Gastrocnemius medialis (tissue), 4 donors: Measurements from ENCODE around the gene TMEM266. TPM values are rescaled to one million over a fixed set of nuclear protein-coding genes. Genes with fewer than 3 reads are reported as not detected.

Source experiments
- ATAC-seq, 2 donors: fragments of 150-250 bp; one replicate each; pipeline ENCODE4 v1.9.1; 2016
- DNase-seq, 2 donors: peaks; one replicate each; pipeline ENCODE4 v3.0.0-alpha.2; 2019
- H3K27ac ChIP-seq, 4 donors: fragments of 200-600 bp; sonication (generic); 1 replicate in 1 of 4; 2 replicates in 3 of 4; pipeline ENCODE4 v1.5.1; 2016 to 2018; ENCODE audit warnings: mild to moderate bottlenecking in 2 of 4, moderate library complexity in 1 of 4
- H3K27me3 ChIP-seq, 3 donors: fragments of 200-600 bp; sonication (generic) in 2 of 3; 1 replicate in 1 of 3; 2 replicates in 2 of 3; pipeline versions ENCODE4 v1.5.1 to v1.6.0; 2016 to 2019; ENCODE audit warnings: mild to moderate bottlenecking in 1 of 3, moderate library complexity in 1 of 3
- H3K36me3 ChIP-seq, 2 donors: fragments of 200-600 bp; sonication (generic) in 1 of 2; one replicate each; pipeline ENCODE4 v1.5.1; 2017 to 2018
- H3K4me1 ChIP-seq, 2 donors: fragments of 200-600 bp; sonication (generic) in 1 of 2; one replicate each; pipeline ENCODE4 v1.5.1; 2016 to 2017; ENCODE audit warnings: mild to moderate bottlenecking in 2 of 2
- H3K4me3 ChIP-seq, 4 donors: fragments of 200-600 bp; sonication (generic) in 3 of 4; 1 replicate in 1 of 4; 2 replicates in 3 of 4; pipeline ENCODE4 v1.5.1; 2016 to 2019; ENCODE audit warnings: mild to moderate bottlenecking in 2 of 4
- H3K9me3 ChIP-seq, 3 donors: fragments of 200-600 bp; sonication (generic) in 2 of 3; 1 replicate in 1 of 3; 2 replicates in 2 of 3; pipeline ENCODE4 v1.5.1; 2016 to 2019
- POLR2A ChIP-seq, 2 donors: fragments of 450-650 bp; IDR thresholded peaks; one replicate each; pipeline ENCODE4 v1.6.1; 2017; ENCODE audit warnings: antibody characterized with exemption in 2 of 2, mild to moderate bottlenecking in 2 of 2, moderate library complexity in 2 of 2
- in situ Hi-C, 4 donors: fragments of 200-750 bp; cut with MboI; loops; one replicate each; pipeline versions ENCODE4 v1.15.0 to v1.8.0; 2017; ENCODE audit warnings: low sequenced_read_pairs in 4 of 4
- intact Hi-C: fragments of 100-400 bp; cut with DNase I; formaldehyde crosslinking; loops from one replicate; pipeline ENCODE4 v1.15.1; 2023; ENCODE audit warnings: low total_unique reads
- total RNA-seq, 4 donors: library from RNA; depleted of rRNA; stranded (reverse); fragments of >200 nt; gene quantifications; one replicate each; pipeline versions ENCODE4 v1.1.0 to v1.2.3, GENCODE V29; 2016
- TF ChIP-seq, protein P1 (sequence below), 5 experiments: fragments of 450-650 bp in 3 of 5; fragments of 200-600 bp in 2 of 5; sonication (generic) in 2 of 5; IDR thresholded peaks in 4 of 5; conservative IDR thresholded peaks in 1 of 5; 1 replicate in 4 of 5; 2 replicates in 1 of 5; pipeline ENCODE4 v1.5.1; 2016 to 2019; ENCODE audit warnings: antibody characterized with exemption in 5 of 5, mild to moderate bottlenecking in 3 of 5, moderate library complexity in 3 of 5

Gene TMEM266
- total RNA-seq, 4 donors from 2014 or later: 3.6 to 17.1 (median 11.7) TPM

DNA sequence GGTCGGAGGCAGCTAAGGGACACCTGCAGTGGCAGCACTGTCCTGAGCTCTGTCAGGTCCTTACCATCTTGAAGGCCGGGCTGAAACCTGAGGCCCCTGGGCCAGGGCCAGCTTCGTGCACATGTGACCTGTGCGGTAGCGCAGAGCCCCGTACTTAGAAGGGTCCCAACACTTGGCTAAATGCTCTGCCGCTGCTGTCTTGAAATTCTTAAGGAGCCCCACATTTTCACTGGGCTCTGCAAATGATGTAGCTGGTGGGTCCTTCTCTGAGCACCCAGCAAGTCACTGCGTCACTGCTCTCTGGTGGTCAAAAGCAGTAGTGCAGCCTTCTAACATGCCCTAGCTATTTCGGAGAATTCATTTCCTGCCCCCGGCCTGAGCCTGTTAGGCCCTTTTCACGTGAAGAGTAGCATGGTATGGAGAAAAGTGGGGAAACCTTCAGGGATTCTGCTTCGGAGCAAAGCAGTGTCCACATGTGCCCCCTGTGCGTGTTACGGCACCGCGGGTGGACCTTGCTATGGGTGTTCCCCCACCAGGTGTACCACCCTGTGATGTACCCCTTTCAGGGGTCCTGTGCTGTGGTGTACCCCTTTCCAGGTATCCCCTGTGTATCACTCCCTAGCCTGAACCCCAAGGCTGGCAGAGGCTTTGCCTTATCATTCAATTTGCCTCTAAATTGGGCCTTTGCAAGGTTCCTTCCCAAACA, 79.7 kb downstream of the TMEM266 start:
- Histone ChIP-seq H3K27ac (no peak overlapping the region), H3K36me3 (no peaks in the 10 kb centered on the region), H3K27me3 (no peaks in the 10 kb centered on the region), H3K4me1 (peaks cover 0 to 4% of the 10 kb centered on the region in 2 donors), H3K4me3 (no peak overlapping the region), H3K9me3 (no peaks in the 10 kb centered on the region)
- in situ Hi-C loops: loop anchor here in 3 of 4 donors (5.0 to 10.0 kb wide), 3 partner anchors 82 to 87 kb away; partner anchors contain the start of gene TMEM266 (in 2 of the 3)
- DNase-seq: peak; percentile 26 to 64
- ATAC-seq: peak; percentile 86 to 90
- TF ChIP-seq POLR2A (IDR thresholded peaks at IDR 0.05): no peak
- TF ChIP-seq, protein P1, sequence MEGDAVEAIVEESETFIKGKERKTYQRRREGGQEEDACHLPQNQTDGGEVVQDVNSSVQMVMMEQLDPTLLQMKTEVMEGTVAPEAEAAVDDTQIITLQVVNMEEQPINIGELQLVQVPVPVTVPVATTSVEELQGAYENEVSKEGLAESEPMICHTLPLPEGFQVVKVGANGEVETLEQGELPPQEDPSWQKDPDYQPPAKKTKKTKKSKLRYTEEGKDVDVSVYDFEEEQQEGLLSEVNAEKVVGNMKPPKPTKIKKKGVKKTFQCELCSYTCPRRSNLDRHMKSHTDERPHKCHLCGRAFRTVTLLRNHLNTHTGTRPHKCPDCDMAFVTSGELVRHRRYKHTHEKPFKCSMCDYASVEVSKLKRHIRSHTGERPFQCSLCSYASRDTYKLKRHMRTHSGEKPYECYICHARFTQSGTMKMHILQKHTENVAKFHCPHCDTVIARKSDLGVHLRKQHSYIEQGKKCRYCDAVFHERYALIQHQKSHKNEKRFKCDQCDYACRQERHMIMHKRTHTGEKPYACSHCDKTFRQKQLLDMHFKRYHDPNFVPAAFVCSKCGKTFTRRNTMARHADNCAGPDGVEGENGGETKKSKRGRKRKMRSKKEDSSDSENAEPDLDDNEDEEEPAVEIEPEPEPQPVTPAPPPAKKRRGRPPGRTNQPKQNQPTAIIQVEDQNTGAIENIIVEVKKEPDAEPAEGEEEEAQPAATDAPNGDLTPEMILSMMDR (IDR thresholded peaks at IDR 0.05 in 4 of 5, conservative IDR thresholded peaks at IDR 0.05 in 1 of 5): peak; percentile 91 to 95 (median 95)
- intact Hi-C loops: loop anchor here (1.0 kb wide), 1 partner anchor 82 kb away; no protein-coding TSS in a partner anchor

DNA sequence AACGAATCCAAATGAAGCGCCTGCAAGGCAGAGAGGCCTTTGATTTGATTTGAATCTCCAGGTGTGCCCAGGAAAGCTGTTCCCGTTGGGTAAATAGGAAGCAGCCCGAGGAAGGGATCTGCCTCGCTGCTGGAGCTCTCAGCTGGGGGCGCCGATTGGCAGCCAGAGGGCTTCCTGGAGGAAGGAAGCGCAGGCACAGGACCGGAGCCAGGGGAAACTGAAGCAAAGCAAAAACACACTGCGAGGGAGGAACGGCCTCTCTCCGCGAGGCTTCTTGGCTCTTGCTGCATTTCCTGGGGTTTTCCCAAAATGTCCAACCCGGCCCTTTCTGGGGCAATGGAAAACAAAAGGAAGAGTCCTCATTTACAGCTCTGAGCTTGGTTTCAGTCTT, 80.3 kb downstream of the TMEM266 start:
- no peak for DNase-seq
- Histone ChIP-seq H3K9me3 (no peaks in the 10 kb centered on the region), H3K27me3 (no peaks in the 10 kb centered on the region), H3K4me3 (no peak overlapping the region), H3K4me1 (peaks cover 0 to 4% of the 10 kb centered on the region in 2 donors), H3K36me3 (no peaks in the 10 kb centered on the region), H3K27ac (no peak overlapping the region)
- in situ Hi-C loops (loop anchor here in 1 of 4 donors (5.0 kb wide), 1 partner anchor 88 kb away; no protein-coding TSS in a partner anchor), intact Hi-C loops (no loop called here)
- TF ChIP-seq POLR2A (IDR thresholded peaks at IDR 0.05): no peak
- TF ChIP-seq, protein P1 (IDR thresholded peaks at IDR 0.05 in 4 of 5, conservative IDR thresholded peaks at IDR 0.05 in 1 of 5): no peak
- ATAC-seq: peak in 1 of 2 donors; percentile 7

DNA sequence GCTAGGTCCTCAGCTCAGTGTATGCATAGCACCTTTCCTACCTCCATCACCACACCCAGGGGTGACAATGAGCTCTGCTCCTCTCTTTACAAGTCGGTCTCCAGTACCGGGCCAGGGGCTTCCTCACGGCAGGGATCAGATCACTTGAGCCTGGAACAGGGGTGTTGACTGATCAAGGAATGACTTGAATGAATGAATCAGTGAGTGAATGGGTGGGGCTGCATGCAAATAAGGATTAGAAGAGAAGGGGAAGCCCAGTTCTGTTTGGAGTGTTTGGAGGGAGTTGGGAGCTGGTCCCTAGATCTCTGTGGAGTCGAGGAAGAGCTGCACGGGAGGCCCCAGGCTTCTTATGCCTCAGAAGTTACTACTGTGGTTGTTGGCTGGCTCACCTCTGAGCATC, 87.0 kb downstream of the TMEM266 start:
- DNase-seq: no peak
- in situ Hi-C loops: no loop called here
- intact Hi-C loops: no loop called here

DNA sequence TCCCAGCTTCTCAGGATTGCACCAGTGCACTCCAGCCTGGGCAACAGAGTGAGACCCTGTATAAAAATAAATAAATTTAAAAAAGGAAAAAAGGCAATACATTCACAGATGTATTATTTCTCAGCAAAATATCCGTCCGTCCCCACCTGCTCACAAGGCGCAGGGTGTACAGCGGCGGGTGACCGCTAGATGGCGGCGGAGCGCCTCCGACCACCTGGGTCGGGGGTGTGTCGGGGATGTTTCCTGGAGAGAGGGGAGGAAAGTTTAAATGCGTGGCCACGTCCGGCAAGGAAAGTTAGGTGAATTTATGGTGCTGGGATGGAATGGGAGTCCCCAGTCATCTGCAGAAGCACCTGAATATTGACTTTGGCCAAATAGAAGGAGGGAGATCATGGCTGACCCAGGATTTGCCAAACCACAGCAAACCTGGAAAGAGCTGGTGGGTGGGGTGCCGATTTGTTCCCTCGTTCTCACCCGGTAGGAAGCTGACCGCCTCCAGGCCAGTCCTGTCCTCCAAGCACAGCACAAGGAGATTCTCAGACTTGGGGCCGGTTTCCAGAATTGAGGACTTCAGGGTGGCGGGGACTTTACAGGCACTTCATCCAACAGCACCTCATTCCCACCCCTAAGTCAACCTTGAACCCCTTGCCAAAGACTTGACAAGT, 88.3 kb downstream of the TMEM266 start:
- peaks cover 16 to 18% of the 10 kb centered on the region in 2 donors for H3K4me1 ChIP-seq
- intact Hi-C loops (loop anchor here (2.0 kb wide), 1 partner anchor 49 kb away; no protein-coding TSS in a partner anchor), in situ Hi-C loops (no loop called here)
- no peaks in the 10 kb centered on the region for H3K9me3 ChIP-seq
- no peak for TF ChIP-seq POLR2A (IDR thresholded peaks at IDR 0.05)
- TF ChIP-seq, protein P1 (IDR thresholded peaks at IDR 0.05 in 4 of 5, conservative IDR thresholded peaks at IDR 0.05 in 1 of 5): peak; percentile 86 to 98 (median 93)
- no peaks in the 10 kb centered on the region for H3K27me3 ChIP-seq
- H3K4me3 ChIP-seq: peak overlapping the region in 1 of 4 donors; percentile 20
- DNase-seq (peak in 1 of 2 donors; percentile 59), ATAC-seq (peak in 1 of 2 donors; percentile 42)
- H3K36me3 ChIP-seq: no peaks in the 10 kb centered on the region
- no peak overlapping the region for H3K27ac ChIP-seq

More for the DNA sequence above, 87.0 kb downstream of the TMEM266 start:
- Histone ChIP-seq H3K9me3 (no peaks in the 10 kb centered on the region), H3K4me1 (peaks cover 16 to 18% of the 10 kb centered on the region in 2 donors), H3K27me3 (no peaks in the 10 kb centered on the region), H3K36me3 (no peaks in the 10 kb centered on the region), H3K4me3 (no peak overlapping the region), H3K27ac (no peak overlapping the region)
- no peak for ATAC-seq
- TF ChIP-seq, protein P1 (IDR thresholded peaks at IDR 0.05 in 4 of 5, conservative IDR thresholded peaks at IDR 0.05 in 1 of 5): no peak
- no peak for TF ChIP-seq POLR2A (IDR thresholded peaks at IDR 0.05)
